SK-N-MC (cell line): ENCODE results near the gene PARP12.

Experiments used
- EZH2 ChIP-seq: fragments of 200-600 bp; sonication (generic); IDR thresholded peaks from one replicate; pipeline ENCODE4 v1.6.1; 2017; ENCODE audit warnings: antibody characterized with exemption
- POLR2AphosphoS5 ChIP-seq: IDR thresholded peaks from 2 replicates; pipeline ENCODE4 v1.6.1; 2012; ENCODE audit warnings: mild to moderate bottlenecking, low read depth, low read length, borderline replicate concordance

DNA sequence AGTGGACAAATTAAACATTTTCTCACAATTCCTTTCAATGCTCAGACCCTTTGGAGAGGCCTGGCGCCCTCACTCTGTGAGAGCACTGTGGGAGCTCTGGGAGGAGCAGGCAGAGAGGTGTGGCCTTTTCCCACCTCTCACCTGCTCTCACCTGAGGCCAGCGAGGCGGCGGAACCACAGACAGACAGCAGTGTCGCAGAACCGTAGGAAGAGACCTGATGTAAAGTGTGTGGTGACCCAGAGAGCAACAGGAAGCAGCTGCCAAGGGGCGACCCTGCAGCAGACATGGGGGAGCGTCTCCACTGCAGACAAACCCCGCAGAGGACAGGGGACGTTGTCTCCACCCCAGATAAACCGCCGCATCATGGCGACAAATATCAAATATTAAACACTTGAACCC, 15.6 kb upstream of the PARP12 start:
- no peak for TF ChIP-seq POLR2AphosphoS5
- no peak for TF ChIP-seq EZH2
